Common myeloid progenitor, CD34-positive (primary cell): ENCODE measurements around the gene SPRED3.

Source experiments
- CTCF ChIA-PET: fragments of 350-600 bp; sonication (Branson Sonifier 250); formaldehyde crosslinking; loops from one replicate; lab custom pipeline; 2021; ENCODE audit warnings: antibody characterized with exemption; lab: Charles Lee
- POLR2A ChIA-PET: fragments of 350-600 bp; sonication (Branson Sonifier 250); formaldehyde crosslinking; loops from one replicate; lab custom pipeline; 2021; ENCODE audit warnings: antibody characterized with exemption; lab: Charles Lee
- DNase-seq, 3 donors: peaks; one replicate each; pipeline versions ENCODE4 v3.0.0 to v3.0.0-alpha.2; 2013
- H3K27ac ChIP-seq, 2 experiments: 1 replicate in 1 of 2; 2 replicates in 1 of 2; pipeline ENCODE4 v1.7.0; 2013; ENCODE audit warnings: inconsistent platforms in 2 of 2, low read length in 2 of 2, mild to moderate bottlenecking in 2 of 2, low read depth in 1 of 2, moderate library complexity in 1 of 2; ENCODE audit not compliant: severe bottlenecking in 2 of 2, insufficient read depth in 1 of 2, poor library complexity in 1 of 2
- H3K27me3 ChIP-seq, 5 experiments: replicated peaks in 2 of 5; 1 replicate in 3 of 5; 2 replicates in 2 of 5; pipeline versions ENCODE4 v1.6.1 to v1.7.0; 2013; ENCODE audit warnings: low read length in 4 of 5, mild to moderate bottlenecking in 2 of 5, moderate library complexity in 2 of 5, inconsistent platforms in 1 of 5; ENCODE audit not compliant: insufficient read depth in 5 of 5, control insufficient read depth in 4 of 5
- H3K36me3 ChIP-seq, 4 experiments: 1 replicate in 2 of 4; 2 replicates in 2 of 4; pipeline versions ENCODE4 v1.6.1 to v1.7.0; 2013; ENCODE audit warnings: low read length in 3 of 4, control low read depth in 1 of 4, mild to moderate bottlenecking in 1 of 4; ENCODE audit not compliant: control insufficient read depth in 4 of 4, insufficient read depth in 4 of 4
- H3K4me1 ChIP-seq, 4 experiments: 1 replicate in 3 of 4; 2 replicates in 1 of 4; pipeline versions ENCODE4 v1.6.1 to v1.7.1; 2013; ENCODE audit warnings: low read length in 3 of 4, mild to moderate bottlenecking in 3 of 4, control low read depth in 1 of 4, inconsistent platforms in 1 of 4, moderate library complexity in 1 of 4; ENCODE audit not compliant: control insufficient read depth in 4 of 4, insufficient read depth in 4 of 4; ENCODE audit errors: control extremely low read depth in 1 of 4
- H3K4me3 ChIP-seq, 7 experiments: 1 replicate in 4 of 7; 2 replicates in 3 of 7; pipeline versions ENCODE4 v1.5.1 to v1.7.0; 2013; ENCODE audit warnings: mild to moderate bottlenecking in 7 of 7, low read length in 6 of 7, moderate library complexity in 6 of 7, inconsistent platforms in 2 of 7, low read depth in 2 of 7, control low read depth in 1 of 7; ENCODE audit not compliant: insufficient read depth in 4 of 7, control insufficient read depth in 1 of 7; ENCODE audit errors: extremely low read depth in 1 of 7
- H3K9me3 ChIP-seq, 5 experiments: 1 replicate in 4 of 5; 2 replicates in 1 of 5; pipeline versions ENCODE4 v1.6.1 to v1.7.1; 2013; ENCODE audit warnings: low read length in 4 of 5, mild to moderate bottlenecking in 2 of 5, inconsistent platforms in 1 of 5, low read depth in 1 of 5, moderate library complexity in 1 of 5; ENCODE audit not compliant: control insufficient read depth in 4 of 5, insufficient read depth in 2 of 5; ENCODE audit errors: control extremely low read depth in 1 of 5
- WGBS: methylation state at CpG from one replicate; pipeline ENCODE4 v1.1.5; 2013; ENCODE audit not compliant: insufficient coverage; 5-methylcytosine and 5-hydroxymethylcytosine counted together

The SPRED3 gene

DNA sequence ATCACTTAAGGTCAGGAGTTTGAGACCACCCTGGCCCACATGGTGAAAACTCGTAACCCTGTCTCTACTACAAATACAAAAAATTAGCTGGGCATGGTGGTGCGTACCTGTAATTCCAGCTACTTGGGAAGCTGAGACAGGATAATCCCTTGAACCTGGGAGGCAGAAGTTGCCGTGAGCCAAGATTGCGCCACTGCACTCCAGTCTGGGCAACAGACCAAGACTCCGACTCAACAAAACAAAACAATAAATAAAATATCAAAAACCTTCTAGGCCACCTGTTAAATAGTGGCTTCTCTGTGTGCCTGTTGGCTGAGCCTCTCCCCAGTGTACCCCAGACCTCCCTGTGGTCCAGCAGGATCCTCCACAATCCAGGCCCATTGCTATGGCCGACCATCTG is 17.4 kb upstream of the SPRED3 start:
- Histone ChIP-seq H3K9me3 (peaks cover 0 to 2% (median 0%) of the 10 kb centered on the region in 5 experiments), H3K4me1 (peaks cover 14 to 19% (median 17%) of the 10 kb centered on the region in 4 experiments), H3K27ac (no peak overlapping the region), H3K36me3 (peaks cover 0 to 2% (median 0%) of the 10 kb centered on the region in 4 experiments), H3K4me3 (no peak overlapping the region), H3K27me3 (peaks cover 0 to 3% (median 0%) of the 10 kb centered on the region in 5 experiments)
- 100% methylated on average over 1 of the region's 6 CpGs for WGBS
- ChIA-PET CTCF (no interaction called here), POLR2A (no interaction called here)
- DNase-seq, result no peak

DNA sequence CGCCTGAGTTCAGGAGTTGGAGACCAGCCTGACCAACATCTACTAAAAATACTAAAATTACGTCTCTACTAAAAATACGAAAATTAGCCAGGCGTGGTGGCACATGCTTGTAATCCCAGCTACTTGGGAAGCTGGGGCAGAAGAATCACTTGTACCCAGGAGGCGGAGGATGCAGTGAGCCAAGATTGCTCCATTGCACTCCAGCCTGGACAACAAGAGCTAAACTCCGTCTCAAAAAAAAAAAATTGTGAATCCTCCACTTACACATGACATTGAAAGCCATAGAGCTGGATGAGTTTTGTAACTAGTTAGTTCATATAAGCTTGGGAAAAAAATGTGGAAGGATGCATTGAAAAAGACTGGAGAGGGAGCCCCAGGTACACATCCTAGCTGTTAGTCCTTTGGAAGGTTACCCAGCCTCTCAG is 14.6 kb upstream of the SPRED3 start:
- H3K36me3 ChIP-seq, result peaks cover 0 to 11% (median 9%) of the 10 kb centered on the region in 4 experiments
- peaks cover 0 to 3% (median 0%) of the 10 kb centered on the region in 5 experiments for H3K27me3 ChIP-seq
- peaks cover 15 to 23% (median 20%) of the 10 kb centered on the region in 4 experiments for H3K4me1 ChIP-seq
- H3K27ac ChIP-seq, result peak overlapping the region; percentile 44 to 95
- 100% methylated on average over 2 of the region's 6 CpGs for WGBS
- POLR2A ChIA-PET, result interaction anchor here (0.6 to 1.7 kb wide), 6 partner anchors 12 to 108 kb away, joined by 3 to 13 read pairs (median 6); partner anchors contain the start of genes CATSPERG and GGN
- peaks cover 0 to 2% (median 0%) of the 10 kb centered on the region in 5 experiments for H3K9me3 ChIP-seq
- peak overlapping the region in 6 of 7 experiments; percentile 55 to 97 (median 88) for H3K4me3 ChIP-seq
- DNase-seq, result no peak
- CTCF ChIA-PET, result interaction anchor here (0.9 to 1.8 kb wide), 8 partner anchors 11 to 139 kb away, joined by 3 to 5 read pairs (median 4); partner anchors contain the start of genes CATSPERG, FAM98C and GGN

DNA sequence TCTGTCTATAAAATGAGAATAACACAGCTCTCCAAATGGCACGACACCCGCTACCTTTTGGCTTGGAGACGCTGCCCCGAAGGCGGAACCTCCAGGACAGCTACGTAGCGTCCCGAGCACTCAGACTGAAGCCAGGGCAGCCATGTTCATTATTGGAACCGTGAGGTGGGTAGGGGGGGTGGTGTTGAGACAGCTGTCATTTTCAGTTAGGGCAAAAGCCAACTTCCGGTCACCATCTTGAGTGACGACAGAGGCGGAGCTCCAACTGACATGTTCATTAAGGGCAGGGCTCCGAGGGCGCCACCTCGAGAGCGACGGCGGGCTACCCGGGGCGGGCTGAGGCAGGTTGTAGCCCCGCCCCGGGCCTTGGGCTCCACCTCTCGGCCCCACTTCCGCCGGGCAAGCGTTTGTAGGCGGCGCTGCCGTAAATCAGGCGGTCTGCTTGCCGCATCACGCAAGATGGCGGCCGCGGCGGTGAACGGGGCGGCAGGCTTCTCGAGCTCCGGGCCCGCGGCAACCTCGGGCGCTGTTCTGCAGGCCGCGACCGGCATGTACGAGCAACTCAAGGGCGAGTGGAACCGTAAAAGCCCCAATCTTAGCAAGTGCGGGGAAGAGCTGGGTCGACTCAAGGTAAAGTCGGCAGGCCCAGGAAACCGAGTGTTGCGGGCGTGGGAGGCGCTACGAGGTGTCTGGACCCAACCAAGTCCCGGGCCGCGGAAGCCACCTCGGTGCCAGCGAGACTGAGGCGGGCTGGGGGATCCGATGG is 14.0 kb upstream of the SPRED3 start, which contains the start of gene PSMD8:
PSMD8 (plus strand) TSS at position 240 of the 766 bp plus-strand sequence; CDS start at position 271, 31 bp downstream.
- POLR2A ChIA-PET, result interaction anchor here (0.6 to 1.7 kb wide), 6 partner anchors 13 to 109 kb away, joined by 3 to 13 read pairs (median 6); partner anchors contain the start of genes CATSPERG and GGN
- DNase-seq, result peak; percentile 99 to 100 (median 100)
- CTCF ChIA-PET, result interaction anchor here (0.9 to 1.8 kb wide), 8 partner anchors 12 to 140 kb away, joined by 3 to 5 read pairs (median 4); partner anchors contain the start of genes CATSPERG, FAM98C and GGN
- Histone ChIP-seq H3K36me3 (peaks cover 4 to 17% (median 14%) of the 10 kb centered on the region in 4 experiments), H3K9me3 (peaks cover 0 to 2% (median 0%) of the 10 kb centered on the region in 5 experiments), H3K27ac (peak within 1 kb of the TSS; percentile 75 to 95), H3K4me1 (peaks cover 15 to 23% (median 20%) of the 10 kb centered on the region in 4 experiments), H3K27me3 (peaks cover 0 to 3% (median 0%) of the 10 kb centered on the region in 5 experiments), H3K4me3 (peak within 1 kb of the TSS; percentile 63 to 97 (median 92))
- 0% methylated on average over 61 of the region's 65 CpGs for WGBS

GRCh38 chr19:38375098-38375493 is 13.4 kb upstream of the SPRED3 start:
- no peak for DNase-seq
- Histone ChIP-seq H3K9me3 (peaks cover 0 to 2% (median 0%) of the 10 kb centered on the region in 5 experiments), H3K4me1 (peaks cover 15 to 23% (median 20%) of the 10 kb centered on the region in 4 experiments), H3K27me3 (peaks cover 0 to under 1% (median 0%) of the 10 kb centered on the region in 5 experiments), H3K4me3 (peak overlapping the region; percentile 63 to 97 (median 92)), H3K27ac (peak overlapping the region; percentile 75 to 95), H3K36me3 (peaks cover 5 to 20% (median 17%) of the 10 kb centered on the region in 4 experiments)
- POLR2A ChIA-PET, result interaction anchor here (1.2 to 1.7 kb wide), 3 partner anchors 14 to 110 kb away, joined by 6 to 13 read pairs (median 11); partner anchors contain the start of gene CATSPERG
- CTCF ChIA-PET, result interaction anchor here (1.0 to 1.8 kb wide), 3 partner anchors 12 to 131 kb away, joined by 3 to 5 read pairs (median 3); partner anchors contain the start of gene GGN
- WGBS, result 4% methylated on average over 15 of the region's 18 CpGs

GRCh38 chr19:38375748-38376147 is 12.7 kb upstream of the SPRED3 start:
- Histone ChIP-seq H3K9me3 (peaks cover 0 to 2% (median 0%) of the 10 kb centered on the region in 5 experiments), H3K27ac (peak overlapping the region in 1 of 2 experiments; percentile 95), H3K27me3 (no peaks in the 10 kb centered on the region), H3K4me3 (peak overlapping the region in 6 of 7 experiments; percentile 84 to 97 (median 92)), H3K36me3 (peaks cover 6 to 27% (median 21%) of the 10 kb centered on the region in 4 experiments), H3K4me1 (peaks cover 15 to 23% (median 20%) of the 10 kb centered on the region in 4 experiments)
- ChIA-PET CTCF (interaction anchor here (0.7 to 1.4 kb wide), 5 partner anchors 10 to 132 kb away, joined by 3 to 5 read pairs (median 3); partner anchors contain the start of gene GGN), POLR2A (interaction anchor here (1.2 kb wide), 1 partner anchor 11 kb away, joined by 3 read pairs; no protein-coding TSS in a partner anchor)
- WGBS, result 100% methylated on average over 2 of the region's 5 CpGs
- DNase-seq, result no peak

DNA sequence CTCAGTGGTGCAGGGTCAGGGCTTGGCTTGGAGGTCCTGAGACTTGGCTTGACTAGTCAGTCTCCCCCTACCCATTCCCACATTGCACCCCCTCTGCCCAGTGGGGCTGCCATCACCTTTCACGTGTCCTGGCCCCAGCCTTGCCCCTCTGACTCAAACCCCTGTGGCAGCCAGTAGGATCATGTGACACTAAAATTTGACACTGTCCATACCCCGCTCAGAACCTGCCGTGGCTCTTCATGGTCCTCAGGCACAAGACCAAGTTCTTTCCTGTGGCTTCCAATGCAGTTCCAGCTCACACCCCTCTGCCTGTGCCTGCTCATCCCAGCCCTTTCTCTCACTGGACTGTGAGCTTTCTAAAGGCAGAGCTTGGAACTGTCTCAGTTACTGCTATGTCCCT is 11.9 kb upstream of the SPRED3 start:
- H3K9me3 ChIP-seq, result no peaks in the 10 kb centered on the region
- H3K4me3 ChIP-seq, result no peak overlapping the region
- POLR2A ChIA-PET, result interaction anchor here (1.2 kb wide), 1 partner anchor 10 kb away, joined by 3 read pairs; no protein-coding TSS in a partner anchor
- no peak overlapping the region for H3K27ac ChIP-seq
- peaks cover 14 to 35% (median 28%) of the 10 kb centered on the region in 4 experiments for H3K36me3 ChIP-seq
- CTCF ChIA-PET, result interaction anchor here (1.2 to 1.4 kb wide), 2 partner anchors 11 to 42 kb away, joined by 3 to 5 read pairs; partner anchors contain the start of gene GGN
- H3K4me1 ChIP-seq, result peaks cover 15 to 23% (median 20%) of the 10 kb centered on the region in 4 experiments
- WGBS, result 90% methylated on average over 3 of the region's 3 CpGs
- H3K27me3 ChIP-seq, result no peaks in the 10 kb centered on the region
- no peak for DNase-seq
